ENCODE data around the gene GDPD3.

The GDPD3 gene

GRCh38 chr16:30108059-30108850, 5.1 kb downstream of the GDPD3 start:
- Histone ChIP-seq H3K9me3 (no peaks in the 10 kb centered on the region), H3K36me3 (no peaks in the 10 kb centered on the region), H3K4me3 (ENCODE audit: low read depth, low read length) (no peak overlapping the region), H3K4me1 (peaks cover 4% of the 10 kb centered on the region; the same call in 1 of the 2 replicates), H3K27me3 (no peaks in the 10 kb centered on the region)
- no peak for DNase-seq
- no peak for TF ChIP-seq CTCF (IDR thresholded peaks at IDR 0.05; ENCODE audit: low read depth, low read length)

- H3K36me3 ChIP-seq = no peaks in the 10 kb centered on the region
- H3K4me1 ChIP-seq = no peaks in the 10 kb centered on the region
- DNase-seq = no peak
- no peaks in the 10 kb centered on the region for H3K9me3 ChIP-seq
- H3K4me3 ChIP-seq (ENCODE audit: low read depth, low read length) = no peak overlapping the region
- TF ChIP-seq CTCF (IDR thresholded peaks at IDR 0.05; ENCODE audit: low read depth, low read length) = no peak
- no peaks in the 10 kb centered on the region for H3K27me3 ChIP-seq
These were observed 8.8 kb downstream of the GDPD3 start for GRCh38 chr16:30104492-30104891.

DNA sequence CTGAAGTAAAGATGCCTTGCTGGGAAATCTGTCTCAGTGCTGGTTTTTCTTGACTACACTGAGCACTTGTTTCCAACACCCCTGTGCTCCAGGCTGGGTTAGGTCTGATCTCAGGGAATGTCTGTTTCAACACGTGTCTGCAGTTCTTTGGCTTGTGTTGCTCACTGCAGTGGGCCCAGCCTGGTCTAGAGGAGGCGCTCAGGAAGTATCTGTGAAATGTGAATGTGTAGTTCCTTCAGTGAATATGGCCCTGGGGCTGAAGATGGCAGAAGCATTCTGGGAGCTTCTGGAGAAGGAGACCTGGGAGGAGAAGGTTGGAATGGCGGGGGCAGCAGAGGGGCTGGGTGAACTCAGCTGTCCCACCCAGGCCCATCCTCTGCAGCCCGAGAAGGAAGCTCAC, 9.2 kb downstream of the GDPD3 start:
- no peak for TF ChIP-seq CTCF (IDR thresholded peaks at IDR 0.05; ENCODE audit: low read depth, low read length)
- Histone ChIP-seq H3K27me3 (no peaks in the 10 kb centered on the region), H3K36me3 (no peaks in the 10 kb centered on the region), H3K4me1 (no peaks in the 10 kb centered on the region), H3K4me3 (ENCODE audit: low read depth, low read length) (no peak overlapping the region), H3K9me3 (no peaks in the 10 kb centered on the region)
- no peak for DNase-seq

- no peak for TF ChIP-seq CTCF (IDR thresholded peaks at IDR 0.05; ENCODE audit: low read depth, low read length)
- Histone ChIP-seq H3K27me3 (no peaks in the 10 kb centered on the region), H3K4me3 (ENCODE audit: low read depth, low read length) (peak overlapping the region; percentile 50), H3K36me3 (no peaks in the 10 kb centered on the region), H3K9me3 (peaks cover 8% of the 10 kb centered on the region; the same call in 1 of the 2 replicates), H3K4me1 (peaks cover 9% of the 10 kb centered on the region)
- no peak for DNase-seq
These were observed 16.3 kb downstream of the GDPD3 start for GRCh38 chr16:30096862-30097563.

- DNase-seq = peak; percentile 97
- no peaks in the 10 kb centered on the region for H3K27me3 ChIP-seq
- H3K36me3 ChIP-seq = no peaks in the 10 kb centered on the region
- peaks cover 9% of the 10 kb centered on the region for H3K4me1 ChIP-seq
- no peak for TF ChIP-seq CTCF (IDR thresholded peaks at IDR 0.05; ENCODE audit: low read depth, low read length)
- peaks cover 8% of the 10 kb centered on the region; the same call in 1 of the 2 replicates for H3K9me3 ChIP-seq
- peak within 1 kb of the TSS; percentile 50 for H3K4me3 ChIP-seq (ENCODE audit: low read depth, low read length)
These were observed 17.1 kb downstream of the GDPD3 start, which contains the start of gene YPEL3 for GRCh38 chr16:30096105-30096861. TSS of gene YPEL3 (minus strand) at chr16:30096213. CDS start at chr16:30095482, 731 bp downstream.
